ENCODE results near the gene CILP2.

CILP2 gene

GRCh38 chr19:19545707-19546106 lies 7.6 kb downstream of the CILP2 start:
- DNase-seq (ENCODE audit: low read depth), result no peak

- no peak for DNase-seq (ENCODE audit: low read depth)
Observed at GRCh38 chr19:19546751-19547162, 8.7 kb downstream of the CILP2 start.

GRCh38 chr19:19547674-19548336 lies 9.7 kb downstream of the CILP2 start:
- no peak for DNase-seq (ENCODE audit: low read depth)

- no peak for DNase-seq (ENCODE audit: low read depth)
Observed at GRCh38 chr19:19548915-19549759, 11.1 kb downstream of the CILP2 start.

GRCh38 chr19:19549804-19550464 lies 11.9 kb downstream of the CILP2 start:
- DNase-seq (ENCODE audit: low read depth), result no peak

GRCh38 chr19:19550485-19550929 lies 12.4 kb downstream of the CILP2 start:
- no peak for DNase-seq (ENCODE audit: low read depth)

GRCh38 chr19:19550972-19551852 lies 13.1 kb downstream of the CILP2 start:
- no peak for DNase-seq (ENCODE audit: low read depth)

GRCh38 chr19:19551853-19552192 lies 13.8 kb downstream of the CILP2 start:
- no peak for DNase-seq (ENCODE audit: low read depth)

- no peak for DNase-seq (ENCODE audit: low read depth)
Observed at GRCh38 chr19:19552798-19553197, 14.7 kb downstream of the CILP2 start.

GRCh38 chr19:19553670-19554069 lies 15.6 kb downstream of the CILP2 start:
- no peak for DNase-seq (ENCODE audit: low read depth)

- DNase-seq (ENCODE audit: low read depth), result peak; percentile 37
Observed at GRCh38 chr19:19554074-19555023, 16.3 kb downstream of the CILP2 start.

- no peak for DNase-seq (ENCODE audit: low read depth)
Observed at GRCh38 chr19:19558055-19558454, 20.0 kb downstream of the CILP2 start.

GRCh38 chr19:19558636-19559035 lies 20.6 kb downstream of the CILP2 start:
- DNase-seq (ENCODE audit: low read depth), result no peak

- no peak for DNase-seq (ENCODE audit: low read depth)
Observed at GRCh38 chr19:19559931-19560330, 21.9 kb downstream of the CILP2 start.

GRCh38 chr19:19561946-19562664 lies 24.0 kb downstream of the CILP2 start:
- no peak for DNase-seq (ENCODE audit: low read depth)

- no peak for DNase-seq (ENCODE audit: low read depth)
Observed at GRCh38 chr19:19562665-19563347, 24.7 kb downstream of the CILP2 start.

GRCh38 chr19:19563348-19563848 lies 25.3 kb downstream of the CILP2 start:
- DNase-seq (ENCODE audit: low read depth), result no peak

GRCh38 chr19:19566306-19566705 lies 28.2 kb downstream of the CILP2 start:
- DNase-seq (ENCODE audit: low read depth), result no peak

- DNase-seq (ENCODE audit: low read depth), result no peak
Observed at GRCh38 chr19:19567391-19567790, 29.3 kb downstream of the CILP2 start.

Measured in activated T-helper 1 cell treated with Interleukin-2 at 50 U/mL for 16 hours (primary cell).